ENCODE data around the gene PHYHIPL. TPM values are rescaled to one million over a fixed set of nuclear protein-coding genes. Genes with fewer than 3 reads are reported as not detected.

The PHYHIPL gene
- total and polyA plus RNA-seq, 2 of the 8 experiments (the other 6 are each of a cell fraction or from before 2014, with no cell fraction given): 0.23 to 0.48 TPM

DNA sequence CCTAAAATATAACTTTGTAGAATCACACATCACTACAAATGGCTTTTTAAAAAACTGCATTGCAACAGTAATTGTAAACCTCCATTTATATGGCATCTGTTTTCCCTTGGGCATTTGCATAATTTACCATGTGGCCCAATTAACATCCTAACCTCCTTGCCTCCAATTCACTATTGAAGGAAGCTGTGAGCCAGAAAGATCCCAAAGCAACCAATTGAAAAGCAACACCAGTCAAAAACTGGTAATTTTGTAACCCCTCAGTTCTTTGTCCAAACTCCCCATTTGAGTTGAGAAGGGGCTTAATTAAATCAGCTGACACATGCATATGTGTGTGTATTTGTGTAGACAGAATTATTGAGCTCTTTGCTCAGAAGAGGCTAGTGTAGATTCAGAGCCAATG lies 95.6 kb downstream of the PHYHIPL start:
- no peak overlapping the region for H2BK15ac ChIP-seq (ENCODE audit: low read length)

More for the DNA sequence above, 95.6 kb downstream of the PHYHIPL start:
- H4K91ac ChIP-seq (replicated peaks; ENCODE audit: insufficient read length, low read length): no peak overlapping the region
- no peak overlapping the region for H3K4me3 ChIP-seq (ENCODE audit: extremely low read depth in 1 of 4, insufficient read depth in 2 of 4, low read depth in 3 of 4, low read length in 4 of 4)
- H3K56ac ChIP-seq (replicated peaks; ENCODE audit: insufficient read length, low read depth, low read length): no peak overlapping the region
- H3K4me2 ChIP-seq (ENCODE audit: insufficient read depth in 1 of 2, low read depth in 2 of 2, low read length in 2 of 2): no peak overlapping the region
- H2AFZ ChIP-seq (ENCODE audit: low read length): no peak overlapping the region
- no peak overlapping the region for H3K27ac ChIP-seq (ENCODE audit: low read depth, low read length)
- no peak overlapping the region for H4K8ac ChIP-seq (ENCODE audit: extremely low read depth, insufficient read depth, low read length)
- no peaks in the 10 kb centered on the region for H3K9me3 ChIP-seq (ENCODE audit: insufficient read depth in 2 of 2, low read depth in 1 of 2, low read length in 1 of 2)
- TF ChIP-seq SIX5 (IDR thresholded peaks at IDR 0.05; ENCODE audit: low read depth, low read length): no peak
- no peak for TF ChIP-seq YY1 (IDR thresholded peaks at IDR 0.05; ENCODE audit: low read depth, low read length)
- TF ChIP-seq FOSL1 (IDR thresholded peaks at IDR 0.05; ENCODE audit: insufficient read depth, low read depth, low read length): no peak
- no peak for TF ChIP-seq TCF12 (IDR thresholded peaks at IDR 0.05; ENCODE audit: low read depth, low read length)
- TF ChIP-seq KDM5A (IDR thresholded peaks at IDR 0.05; ENCODE audit: low read length): no peak
- TF ChIP-seq JUND (IDR thresholded peaks at IDR 0.05; ENCODE audit: low read length): no peak
- no peak overlapping the region for H3K18ac ChIP-seq (ENCODE audit: extremely low read depth, low read length)
- H2AK5ac ChIP-seq (ENCODE audit: low read depth, low read length): no peak overlapping the region
- no peak overlapping the region for H2BK20ac ChIP-seq (ENCODE audit: low read length)
- no peak overlapping the region for H4K5ac ChIP-seq (ENCODE audit: insufficient read length, low read depth, low read length)
- H3K27me3 ChIP-seq (replicated peaks in 1 of 4; ENCODE audit: control insufficient read depth in 3 of 4, extremely low read depth in 1 of 4, insufficient read depth in 3 of 4, low read length in 3 of 4): no peaks in the 10 kb centered on the region
- H4K20me1 ChIP-seq (replicated peaks in 1 of 2; ENCODE audit: control insufficient read depth in 1 of 2, insufficient read depth in 2 of 2, low read length in 2 of 2): no peaks in the 10 kb centered on the region
- no peak overlapping the region for H2BK120ac ChIP-seq (replicated peaks; ENCODE audit: low read depth, low read length)
- no peaks in the 10 kb centered on the region for H3K4me1 ChIP-seq (replicated peaks in 1 of 4; ENCODE audit: control insufficient read depth in 3 of 4, insufficient read depth in 4 of 4, low read length in 3 of 4)
- ChIA-PET POLR2A (ENCODE audit: partially characterized antibody) (no interaction called here), CTCF (ENCODE audit: partially characterized antibody) (no interaction called here)
- H3K23me2 ChIP-seq (ENCODE audit: low read depth, low read length): no peaks in the 10 kb centered on the region
- FAIRE-seq (no peak), DNase-seq (ENCODE audit: low read depth in 1 of 2, low spot score in 2 of 2) (no peak)
- no peaks in the 10 kb centered on the region for H3K36me3 ChIP-seq (ENCODE audit: control insufficient read depth in 2 of 4, insufficient read depth in 4 of 4, low read length in 3 of 4)
- H3K79me1 ChIP-seq (ENCODE audit: low read depth, low read length): no peaks in the 10 kb centered on the region
- no peak overlapping the region for H2BK12ac ChIP-seq (ENCODE audit: low read depth, low read length)
- no peak overlapping the region for H3K9ac ChIP-seq (replicated peaks in 1 of 4; ENCODE audit: extremely low read depth in 1 of 4, low read depth in 3 of 4, low read length in 3 of 4)
- H2BK5ac ChIP-seq (ENCODE audit: low read depth, low read length): no peak overlapping the region
- no peak overlapping the region for H3K4ac ChIP-seq (replicated peaks; ENCODE audit: insufficient read length, low read depth, low read length)
- H3K79me2 ChIP-seq (ENCODE audit: control insufficient read depth in 1 of 2, insufficient read depth in 2 of 2, low read length in 2 of 2): no peaks in the 10 kb centered on the region
- no peak overlapping the region for H3K23ac ChIP-seq (ENCODE audit: insufficient read length)
- no peak overlapping the region for H3K14ac ChIP-seq (ENCODE audit: insufficient read length)
